HCT116 (cell line): Measurements from ENCODE around the gene COX15. TPM values are rescaled to one million over a fixed set of nuclear protein-coding genes. Genes with fewer than 3 reads are reported as not detected.

Source experiments
- ATAC-seq: fragments of 200-7000 bp; cut with Tn5 transposase; 2 replicates; pipeline ENCODE4 v1.9.1; 2020; ENCODE audit warnings: mild to moderate bottlenecking, moderate library complexity
- BruUV-seq: library from RNA; stranded (reverse); fragments of 400-500 nt; replicated peaks from 2 replicates; lab custom pipeline; 2021; lab: Mats Ljungman, UMichigan
- CTCF ChIA-PET: fragments of 300-600 bp; sonication (Branson Sonifier 250); formaldehyde crosslinking; loops from one replicate; lab custom pipeline; 2021; ENCODE audit warnings: antibody characterized with exemption; lab: Charles Lee
- POLR2A ChIA-PET: fragments of 300-600, 350-600 bp; sonication (Branson Sonifier 250); formaldehyde crosslinking; loops from one replicate; lab custom pipeline; 2021; ENCODE audit warnings: antibody characterized with exemption; lab: Charles Lee
- RAD21 ChIA-PET, 2 experiments: fragments of 300-600 bp; sonication (Branson Sonifier 250); formaldehyde crosslinking; loops; one replicate each; lab custom pipeline; 2023; ENCODE audit warnings: low total read pairs in 2 of 2; ENCODE audit not compliant: uncharacterized antibody in 2 of 2, unreplicated experiment in 2 of 2, low non-redundant PET in 1 of 2; lab: Charles Lee
- DNase-seq: peaks from one replicate; pipeline ENCODE4 v3.0.0-alpha.2; 2010; ENCODE audit warnings: low read depth, low spot score
- H2AFZ ChIP-seq: fragments of 200-600 bp; shearing (Covaris generic), sonication (generic); 2 replicates; pipeline ENCODE4 v1.6.1; 2017; ENCODE audit warnings: low read depth, mixed run types, mixed read lengths, antibody characterized with exemption, low read length; ENCODE audit not compliant: poor library complexity, severe bottlenecking
- H3K27ac ChIP-seq: 2 replicates; pipeline ENCODE4 v1.5.1; 2012; ENCODE audit warnings: low read depth, low read length
- H3K27me3 ChIP-seq: fragments of 200-600 bp; sonication (generic); 2 replicates; pipeline ENCODE4 v1.6.1; 2016; ENCODE audit warnings: mixed run types, low read length, mixed read lengths; ENCODE audit not compliant: insufficient read depth
- H3K36me3 ChIP-seq, 2 experiments: fragments of 200-500 bp in 1 of 2; fragments of 200-600 bp in 1 of 2; sonication (Bioruptor generic) in 1 of 2; sonication (generic) in 1 of 2; 2 replicates each; pipeline versions ENCODE4 v1.5.1 to v1.6.1; 2014 to 2016; ENCODE audit warnings: low read length in 2 of 2, inconsistent platforms in 1 of 2, mixed read lengths in 1 of 2, mixed run types in 1 of 2; ENCODE audit not compliant: insufficient read depth in 2 of 2, control insufficient read depth in 1 of 2
- H3K4me1 ChIP-seq, 2 experiments: fragments of 200-600 bp in 1 of 2; sonication (generic) in 1 of 2; 2 replicates each; pipeline versions ENCODE4 v1.5.1 to v1.6.1; 2012 to 2017; ENCODE audit warnings: low read length in 2 of 2, inconsistent platforms in 1 of 2, mild to moderate bottlenecking in 1 of 2, mixed read lengths in 1 of 2, mixed run types in 1 of 2, moderate library complexity in 1 of 2; ENCODE audit not compliant: insufficient read depth in 2 of 2, control insufficient read depth in 1 of 2
- H3K4me2 ChIP-seq: fragments of 200-600 bp; sonication (generic); 2 replicates; pipeline ENCODE4 v1.6.1; 2017; ENCODE audit warnings: mixed run types, low read length, mixed read lengths
- H3K4me3 ChIP-seq, 2 experiments: fragments of 200-600 bp in 1 of 2; sonication (generic) in 1 of 2; replicated peaks in 1 of 2; 2 replicates each; pipeline ENCODE4 v1.5.1; 2011 to 2016; ENCODE audit warnings: low read length in 2 of 2, control low read depth in 1 of 2, low read depth in 1 of 2, mild to moderate bottlenecking in 1 of 2, mixed read lengths in 1 of 2, mixed run types in 1 of 2
- H3K79me2 ChIP-seq: fragments of 200-600 bp; sonication (generic); 2 replicates; pipeline ENCODE4 v1.6.1; 2017; ENCODE audit warnings: mild to moderate bottlenecking, mixed run types, low read length, moderate library complexity, mixed read lengths; ENCODE audit not compliant: insufficient read depth
- H3K9ac ChIP-seq: fragments of 200-600 bp; sonication (generic); 2 replicates; pipeline ENCODE4 v1.6.1; 2016; ENCODE audit warnings: low read length, mixed read lengths
- H3K9me2 ChIP-seq: fragments of 200-600 bp; sonication (generic), shearing (Covaris generic); 2 replicates; pipeline ENCODE4 v1.6.1; 2017; ENCODE audit warnings: mixed run types, mild to moderate bottlenecking, moderate library complexity; ENCODE audit not compliant: insufficient read depth
- H3K9me3 ChIP-seq, 2 experiments: fragments of 200-500 bp in 1 of 2; fragments of 200-600 bp in 1 of 2; sonication (Bioruptor generic) in 1 of 2; sonication (generic) in 1 of 2; 2 replicates each; pipeline ENCODE4 v1.6.1; 2014 to 2017; ENCODE audit warnings: low read length in 2 of 2, mixed read lengths in 2 of 2, inconsistent platforms in 1 of 2, low read depth in 1 of 2, mild to moderate bottlenecking in 1 of 2, mixed run types in 1 of 2, moderate library complexity in 1 of 2; ENCODE audit not compliant: control insufficient read depth in 1 of 2, insufficient read depth in 1 of 2
- H4K20me1 ChIP-seq: fragments of 200-600 bp; sonication (generic), shearing (Covaris generic); 2 replicates; pipeline ENCODE4 v1.6.1; 2017; ENCODE audit warnings: mixed run types, mild to moderate bottlenecking, moderate library complexity; ENCODE audit not compliant: insufficient read depth
- ATF3 ChIP-seq: IDR thresholded peaks from 2 replicates; pipeline ENCODE4 v1.6.1; 2012
- EGR1 ChIP-seq: IDR thresholded peaks from 2 replicates; pipeline ENCODE4 v1.6.1; 2012; ENCODE audit warnings: low read depth
- ELF1 ChIP-seq: IDR thresholded peaks from 2 replicates; pipeline ENCODE4 v1.6.1; 2012; ENCODE audit warnings: low read depth, borderline replicate concordance
- EZH2phosphoT487 ChIP-seq: fragments of 200-600 bp; IDR thresholded peaks from 2 replicates; pipeline ENCODE4 v1.6.1; 2018; ENCODE audit warnings: antibody characterized with exemption, borderline replicate concordance
- FOSL1 ChIP-seq: IDR thresholded peaks from 2 replicates; pipeline ENCODE4 v1.6.1; 2012; ENCODE audit warnings: low read depth
- POLR2A ChIP-seq: IDR thresholded peaks from 2 replicates; pipeline ENCODE4 v1.7.0; 2011; ENCODE audit warnings: borderline replicate concordance; ENCODE audit not compliant: insufficient read depth, insufficient read length; ENCODE audit errors: extremely low read depth
- RAD21 ChIP-seq: IDR thresholded peaks from 2 replicates; pipeline ENCODE4 v1.6.1; 2012; ENCODE audit warnings: low read depth, mild to moderate bottlenecking
- REST ChIP-seq: IDR thresholded peaks from 2 replicates; pipeline ENCODE4 v1.6.1; 2012; ENCODE audit warnings: low read depth
- SIN3A ChIP-seq: IDR thresholded peaks from 2 replicates; pipeline ENCODE4 v1.6.1; 2012; ENCODE audit warnings: low read depth
- SRF ChIP-seq: IDR thresholded peaks from 2 replicates; pipeline ENCODE4 v1.6.1; 2012; ENCODE audit warnings: low read depth
- TCF7L2 ChIP-seq: IDR thresholded peaks from 2 replicates; pipeline ENCODE4 v1.7.0; 2011; ENCODE audit warnings: borderline replicate concordance, inconsistent platforms; ENCODE audit not compliant: insufficient read depth, insufficient read length; ENCODE audit errors: extremely low read depth
- YY1 ChIP-seq: IDR thresholded peaks from 2 replicates; pipeline ENCODE4 v1.6.1; 2011; ENCODE audit warnings: low read length, low read depth, moderate library complexity, mild to moderate bottlenecking; ENCODE audit not compliant: insufficient replicate concordance; ENCODE audit errors: extremely low read depth
- ZBTB33 ChIP-seq: IDR thresholded peaks from 2 replicates; pipeline ENCODE4 v1.6.1; 2011; ENCODE audit warnings: mild to moderate bottlenecking, low read length, moderate library complexity; ENCODE audit not compliant: insufficient replicate concordance; ENCODE audit errors: extremely low read depth
- intact Hi-C: fragments of 100-400 bp; cut with micrococcal nuclease; formaldehyde crosslinking; loops from 2 replicates; pipeline ENCODE4 v1.10.0; 2022
- total RNA-seq: library from RNA; stranded (reverse); gene quantifications from one replicate; pipeline ENCODE4 v1.2.1, GENCODE V29; 2021; ENCODE audit not compliant: unreplicated experiment
- TF ChIP-seq, protein P1 (sequence below): IDR thresholded peaks from 2 replicates; pipeline ENCODE4 v1.6.1; 2012

Gene COX15
- total RNA-seq, 1 experiment from 2014 or later, result 79.6 TPM

DNA sequence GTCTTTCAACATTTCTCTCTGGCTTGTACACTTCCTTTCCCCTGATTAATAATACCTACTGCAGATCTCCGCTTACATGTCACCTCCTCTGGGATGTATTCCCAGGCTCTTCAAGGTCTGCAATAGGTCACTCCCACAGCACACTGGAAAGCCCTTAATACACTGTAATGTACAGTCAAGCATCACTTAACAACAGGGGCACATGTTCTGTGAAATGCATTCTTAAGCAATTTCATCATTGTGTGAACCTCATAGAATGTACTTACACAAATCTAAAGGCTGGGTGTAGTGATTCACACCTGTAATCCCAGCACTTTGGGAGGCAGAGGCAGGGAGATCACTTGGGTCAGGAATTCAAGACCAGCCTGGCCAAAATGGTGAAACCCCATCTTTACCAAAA lies 1.9 kb downstream of the COX15 start:
- no peak overlapping the region for H3K27ac ChIP-seq
- ChIA-PET CTCF (no interaction called here), POLR2A (interaction anchor here (1.7 kb wide), 1 partner anchor 9 kb away, joined by 5 read pairs; no protein-coding TSS in a partner anchor), RAD21 (no interaction called here)
- no peak overlapping the region for H3K4me2 ChIP-seq
- no peaks in the 10 kb centered on the region for H4K20me1 ChIP-seq
- DNase-seq, result no peak
- intact Hi-C loops, result loop anchor here (5.0 to 10.0 kb wide), 2 partner anchors 298 to 455 kb away; partner anchors contain the start of genes ERLIN1 and GOT1
- BruUV-seq, result no TSS peak
- no peaks in the 10 kb centered on the region for H3K9me2 ChIP-seq
- TF ChIP-seq SIN3A, result no peak
- no peak for TF ChIP-seq SRF
- TF ChIP-seq TCF7L2, result no peak
- no peak for TF ChIP-seq ATF3
- TF ChIP-seq, protein P1, sequence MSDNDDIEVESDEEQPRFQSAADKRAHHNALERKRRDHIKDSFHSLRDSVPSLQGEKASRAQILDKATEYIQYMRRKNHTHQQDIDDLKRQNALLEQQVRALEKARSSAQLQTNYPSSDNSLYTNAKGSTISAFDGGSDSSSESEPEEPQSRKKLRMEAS, result no peak
- no peak overlapping the region for H2AFZ ChIP-seq
- H3K4me3 ChIP-seq, result no peak overlapping the region
- no peak for ATAC-seq
- H3K79me2 ChIP-seq, result peaks cover 52% of the 10 kb centered on the region
- no peaks in the 10 kb centered on the region for H3K9me3 ChIP-seq
- H3K9ac ChIP-seq, result no peak overlapping the region
- H3K4me1 ChIP-seq, result peaks cover 15 to 16% of the 10 kb centered on the region in 2 experiments; a peak in 3 of 4 replicates
- no peaks in the 10 kb centered on the region for H3K27me3 ChIP-seq
- peaks cover 33% of the 10 kb centered on the region in 2 experiments for H3K36me3 ChIP-seq

- H3K4me1 ChIP-seq, result no peaks in the 10 kb centered on the region
- ATAC-seq, result no peak
- H3K9ac ChIP-seq, result no peak overlapping the region
- H4K20me1 ChIP-seq, result no peaks in the 10 kb centered on the region
- H3K36me3 ChIP-seq, result peaks cover 76 to 79% of the 10 kb centered on the region in 2 experiments
- no TSS peak for BruUV-seq
- H3K27ac ChIP-seq, result no peak overlapping the region
- no peak for DNase-seq
- 0 out of 2 replicates have a peak, but pooled peaks cover 3% of the 10 kb centered on the region for H3K79me2 ChIP-seq
- ChIA-PET RAD21 (no interaction called here), POLR2A (interaction anchor here (3.6 kb wide), 1 partner anchor 11 kb away, joined by 19 read pairs; the partner anchor contains the start of genes COX15 and CUTC), CTCF (no interaction called here)
- no peak overlapping the region for H3K4me3 ChIP-seq
- H3K9me3 ChIP-seq, result no peaks in the 10 kb centered on the region
- H3K9me2 ChIP-seq, result no peaks in the 10 kb centered on the region
- H3K27me3 ChIP-seq, result no peaks in the 10 kb centered on the region
- intact Hi-C loops, result loop anchor here (5.0 kb wide), 1 partner anchor 33 kb away; no protein-coding TSS in a partner anchor
- no peak overlapping the region for H2AFZ ChIP-seq
- H3K4me2 ChIP-seq, result no peak overlapping the region
- TF ChIP-seq FOSL1 (no peak), YY1 (no peak), SRF (no peak), ZBTB33 (no peak), EGR1 (no peak), RAD21 (no peak), REST (no peak), TCF7L2 (no peak), ELF1 (no peak), SIN3A (no peak), POLR2A (no peak), EZH2phosphoT487 (no peak)
Observed at GRCh38 chr10:99720387-99720786, 11.5 kb downstream of the COX15 start.
